SK-N-SH treated with all-trans-retinoic acid at 6 μM for 48 hours (cell line): ENCODE results near the gene WDR5.

Experiments used
- CREB5 ChIP-seq: fragments of 250-450 bp; sonication (Bioruptor Pico); IDR thresholded peaks from 2 replicates; pipeline ENCODE4 v1.5.1; 2020; ENCODE audit warnings: low read depth, mild to moderate bottlenecking, moderate library complexity
- CSDC2 ChIP-seq: fragments of 250-450 bp; sonication (Bioruptor Pico); IDR thresholded peaks from 2 replicates; pipeline ENCODE4 v1.5.0; 2020; ENCODE audit warnings: mild to moderate bottlenecking, moderate library complexity
- CSRNP3 ChIP-seq: fragments of 250-450 bp; sonication (Bioruptor Pico); IDR thresholded peaks from 2 replicates; pipeline ENCODE4 v1.5.1; 2021; ENCODE audit warnings: mild to moderate bottlenecking, moderate library complexity
- GLIS3 ChIP-seq: fragments of 250-450 bp; sonication (Bioruptor Pico); IDR thresholded peaks from 2 replicates; pipeline ENCODE4 v1.5.0; 2020; ENCODE audit warnings: mild to moderate bottlenecking, moderate library complexity
- ISL1 ChIP-seq: fragments of 250-450 bp; sonication (Bioruptor Pico); IDR thresholded peaks from 2 replicates; pipeline ENCODE4 v2.1.2; 2022; ENCODE audit warnings: mild to moderate bottlenecking, moderate library complexity
- PATZ1 ChIP-seq: fragments of 250-450 bp; sonication (Bioruptor Pico); IDR thresholded peaks from 2 replicates; pipeline ENCODE4 v1.8.0; 2020; ENCODE audit warnings: mild to moderate bottlenecking, moderate library complexity, borderline replicate concordance
- SNAI2 ChIP-seq: fragments of 250-450 bp; sonication (Bioruptor Pico); IDR thresholded peaks from 2 replicates; pipeline ENCODE4 v1.5.0; 2020; ENCODE audit warnings: mild to moderate bottlenecking, moderate library complexity
- TCF4 ChIP-seq: fragments of 250-450 bp; sonication (Bioruptor Pico); IDR thresholded peaks from 2 replicates; pipeline ENCODE4 v1.8.0; 2021; ENCODE audit warnings: mild to moderate bottlenecking, moderate library complexity, borderline replicate concordance
- TOX ChIP-seq: fragments of 250-450 bp; sonication (Bioruptor Pico); IDR thresholded peaks from 2 replicates; pipeline ENCODE4 v1.8.0; 2021; ENCODE audit warnings: mild to moderate bottlenecking, moderate library complexity, borderline replicate concordance
- TSHZ2 ChIP-seq: fragments of 250-450 bp; sonication (Bioruptor Pico); IDR thresholded peaks from 2 replicates; pipeline ENCODE4 v1.5.0; 2020; ENCODE audit warnings: mild to moderate bottlenecking, moderate library complexity
- ZC3H10 ChIP-seq: fragments of 250-450 bp; sonication (Bioruptor Pico); IDR thresholded peaks from 2 replicates; pipeline ENCODE4 v1.5.1; 2021; ENCODE audit warnings: mild to moderate bottlenecking, moderate library complexity
- ZNF8 ChIP-seq: fragments of 450-650 bp; formaldehyde crosslinking; IDR thresholded peaks from 2 replicates; pipeline ENCODE4 v1.5.0; 2020; ENCODE audit warnings: mild to moderate bottlenecking, moderate library complexity

GRCh38 chr9:134139081-134139480 is 3.2 kb downstream of the WDR5 start:
- no peak for TF ChIP-seq TSHZ2 (CRISPR knock-in tag)
- TF ChIP-seq ZNF8 (CRISPR knock-in tag) = no peak
- TF ChIP-seq CREB5 = no peak
- no peak for TF ChIP-seq TOX (CRISPR knock-in tag)
- TF ChIP-seq GLIS3 (CRISPR knock-in tag) = no peak
- TF ChIP-seq TCF4 (CRISPR knock-in tag) = no peak
- no peak for TF ChIP-seq PATZ1
- no peak for TF ChIP-seq CSDC2 (CRISPR knock-in tag)
- TF ChIP-seq CSRNP3 (CRISPR knock-in tag) = no peak
- no peak for TF ChIP-seq ZC3H10 (CRISPR knock-in tag)
- TF ChIP-seq ISL1 (CRISPR knock-in tag) = no peak
- no peak for TF ChIP-seq SNAI2 (CRISPR knock-in tag)
